Rectal smooth muscle tissue (tissue), 1 donor: Measurements from ENCODE around the gene BRD1.

ENCODE experiments used
- H3K27ac ChIP-seq: one replicate; pipeline ENCODE4 v1.7.0; 2013; ENCODE audit warnings: low read depth, low read length, inconsistent platforms
- H3K27me3 ChIP-seq: one replicate; pipeline ENCODE4 v1.7.0; 2013; ENCODE audit warnings: low read length; ENCODE audit not compliant: control insufficient read depth, insufficient read depth
- H3K36me3 ChIP-seq: one replicate; pipeline ENCODE4 v1.7.0; 2013; ENCODE audit warnings: low read length; ENCODE audit not compliant: control insufficient read depth, insufficient read depth
- H3K4me1 ChIP-seq: one replicate; pipeline ENCODE4 v1.7.0; 2013; ENCODE audit warnings: low read length; ENCODE audit not compliant: control insufficient read depth, insufficient read depth
- H3K4me3 ChIP-seq: one replicate; pipeline ENCODE4 v1.7.0; 2013; ENCODE audit warnings: low read length
- H3K9ac ChIP-seq: one replicate; pipeline ENCODE4 v1.7.0; 2013; ENCODE audit warnings: low read length

Gene BRD1

GRCh38 chr22:49760630-49761571, 66.8 kb downstream of the BRD1 start:
- no peaks in the 10 kb centered on the region for H3K27me3 ChIP-seq
- H3K36me3 ChIP-seq, result no peaks in the 10 kb centered on the region
- no peak overlapping the region for H3K4me3 ChIP-seq
- no peaks in the 10 kb centered on the region for H3K4me1 ChIP-seq
- H3K9ac ChIP-seq, result no peak overlapping the region
- H3K27ac ChIP-seq, result no peak overlapping the region

- Histone ChIP-seq H3K4me3 (no peak overlapping the region), H3K27ac (no peak overlapping the region), H3K36me3 (no peaks in the 10 kb centered on the region), H3K4me1 (no peaks in the 10 kb centered on the region), H3K27me3 (no peaks in the 10 kb centered on the region), H3K9ac (no peak overlapping the region)
These were observed 67.4 kb downstream of the BRD1 start for GRCh38 chr22:49760280-49760629.

GRCh38 chr22:49756676-49757075, 71.0 kb downstream of the BRD1 start:
- Histone ChIP-seq H3K4me3 (no peak overlapping the region), H3K9ac (no peak overlapping the region), H3K4me1 (no peaks in the 10 kb centered on the region), H3K27me3 (no peaks in the 10 kb centered on the region), H3K36me3 (no peaks in the 10 kb centered on the region), H3K27ac (no peak overlapping the region)

DNA sequence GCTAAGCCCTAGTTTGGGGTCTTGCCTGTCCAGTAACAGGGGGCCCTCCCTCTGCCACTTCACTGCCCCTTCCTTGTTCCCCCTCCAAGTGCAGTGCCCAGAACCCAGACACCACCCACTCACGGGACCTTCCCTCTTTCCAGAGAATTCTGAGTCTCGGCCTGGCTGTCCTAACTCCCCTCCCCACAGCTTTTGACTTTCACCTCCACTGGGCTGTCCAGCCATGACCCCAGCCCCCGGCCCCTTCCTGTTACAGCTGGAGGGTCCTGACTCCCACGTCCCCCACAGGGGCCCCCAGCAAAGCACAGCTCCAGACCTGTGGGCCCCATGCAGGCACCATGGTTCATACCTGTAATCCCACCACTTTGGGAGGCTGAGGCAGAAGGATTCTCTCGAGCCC, 71.5 kb downstream of the BRD1 start:
- Histone ChIP-seq H3K4me1 (no peaks in the 10 kb centered on the region), H3K27ac (no peak overlapping the region), H3K36me3 (no peaks in the 10 kb centered on the region), H3K27me3 (no peaks in the 10 kb centered on the region), H3K4me3 (no peak overlapping the region), H3K9ac (no peak overlapping the region)

DNA sequence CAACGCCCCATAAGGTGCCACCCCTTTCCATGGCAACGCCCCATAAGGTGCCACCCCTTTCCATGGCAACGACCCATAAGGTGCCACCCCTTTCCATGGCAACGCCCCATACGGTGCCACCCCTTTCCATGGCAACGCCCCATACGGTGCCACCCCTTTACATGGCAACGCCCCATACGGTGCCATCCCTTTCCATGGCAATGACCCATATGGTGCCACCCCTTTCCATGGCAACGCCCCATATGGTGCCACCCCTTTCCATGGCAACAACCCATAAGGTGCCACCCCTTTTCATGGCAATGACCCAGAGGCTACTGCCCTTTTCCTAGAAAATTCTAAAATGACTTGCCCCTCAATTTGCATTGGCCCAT, 72.1 kb downstream of the BRD1 start:
- Histone ChIP-seq H3K9ac (no peak overlapping the region), H3K27me3 (no peaks in the 10 kb centered on the region), H3K36me3 (no peaks in the 10 kb centered on the region), H3K4me3 (no peak overlapping the region), H3K27ac (no peak overlapping the region), H3K4me1 (no peaks in the 10 kb centered on the region)

DNA sequence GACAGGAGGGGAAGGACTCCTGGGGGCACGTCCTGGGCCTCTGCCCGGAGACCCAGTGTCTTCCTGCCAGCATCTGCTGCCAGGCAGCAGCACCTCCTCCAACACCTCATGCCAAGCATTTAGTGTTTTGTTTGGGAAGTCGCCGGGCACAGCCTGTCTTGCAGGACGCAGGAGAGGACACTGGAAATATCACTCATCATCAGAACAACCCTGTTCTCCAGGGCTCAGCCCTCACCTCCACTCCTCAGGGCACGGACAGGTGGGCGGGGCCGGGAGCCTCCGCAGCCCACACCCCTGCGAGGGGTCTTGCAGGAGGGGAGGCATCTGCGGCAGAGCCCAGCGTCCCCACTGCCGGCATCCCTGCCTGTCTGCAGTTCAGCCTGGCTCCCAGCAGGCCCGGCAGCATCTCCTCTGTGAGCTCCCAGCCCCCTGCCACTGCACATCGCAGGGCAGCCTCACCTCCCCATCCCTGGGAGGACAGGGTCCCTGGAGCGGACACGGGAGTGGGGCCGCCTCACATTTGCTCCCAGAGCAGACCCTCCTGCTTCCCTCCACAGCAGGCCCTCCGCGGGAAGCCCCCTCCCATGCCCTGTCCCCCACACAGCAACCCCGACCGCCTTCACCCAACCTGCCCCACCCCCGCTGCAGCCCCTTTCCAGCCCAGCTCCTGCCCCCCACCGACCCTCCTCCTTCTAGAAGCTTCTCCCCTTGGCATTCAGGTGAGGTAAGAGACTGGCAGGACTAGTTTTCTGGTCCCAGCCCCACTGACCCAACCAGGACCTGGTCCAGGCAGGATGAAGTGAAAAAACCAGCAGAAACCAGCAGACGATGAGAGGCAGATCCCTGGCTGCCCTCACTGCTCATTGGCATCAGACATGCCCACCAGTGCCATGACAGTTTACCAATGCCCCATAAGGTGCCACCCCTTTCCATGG, 72.7 kb downstream of the BRD1 start:
- Histone ChIP-seq H3K36me3 (no peaks in the 10 kb centered on the region), H3K27me3 (no peaks in the 10 kb centered on the region), H3K4me1 (no peaks in the 10 kb centered on the region), H3K4me3 (no peak overlapping the region), H3K9ac (no peak overlapping the region), H3K27ac (no peak overlapping the region)

- Histone ChIP-seq H3K36me3 (no peaks in the 10 kb centered on the region), H3K27me3 (no peaks in the 10 kb centered on the region), H3K27ac (no peak overlapping the region), H3K4me1 (no peaks in the 10 kb centered on the region), H3K9ac (no peak overlapping the region), H3K4me3 (no peak overlapping the region)
These were observed 73.5 kb downstream of the BRD1 start for GRCh38 chr22:49753961-49754695.

- Histone ChIP-seq H3K36me3 (no peaks in the 10 kb centered on the region), H3K27me3 (no peaks in the 10 kb centered on the region), H3K4me1 (no peaks in the 10 kb centered on the region), H3K27ac (no peak overlapping the region), H3K9ac (no peak overlapping the region), H3K4me3 (no peak overlapping the region)
These were observed 74.3 kb downstream of the BRD1 start for GRCh38 chr22:49753276-49753890.

GRCh38 chr22:49752598-49753091, 75.0 kb downstream of the BRD1 start:
- Histone ChIP-seq H3K4me1 (no peaks in the 10 kb centered on the region), H3K4me3 (no peak overlapping the region), H3K27me3 (no peaks in the 10 kb centered on the region), H3K9ac (no peak overlapping the region), H3K36me3 (no peaks in the 10 kb centered on the region), H3K27ac (no peak overlapping the region)

DNA sequence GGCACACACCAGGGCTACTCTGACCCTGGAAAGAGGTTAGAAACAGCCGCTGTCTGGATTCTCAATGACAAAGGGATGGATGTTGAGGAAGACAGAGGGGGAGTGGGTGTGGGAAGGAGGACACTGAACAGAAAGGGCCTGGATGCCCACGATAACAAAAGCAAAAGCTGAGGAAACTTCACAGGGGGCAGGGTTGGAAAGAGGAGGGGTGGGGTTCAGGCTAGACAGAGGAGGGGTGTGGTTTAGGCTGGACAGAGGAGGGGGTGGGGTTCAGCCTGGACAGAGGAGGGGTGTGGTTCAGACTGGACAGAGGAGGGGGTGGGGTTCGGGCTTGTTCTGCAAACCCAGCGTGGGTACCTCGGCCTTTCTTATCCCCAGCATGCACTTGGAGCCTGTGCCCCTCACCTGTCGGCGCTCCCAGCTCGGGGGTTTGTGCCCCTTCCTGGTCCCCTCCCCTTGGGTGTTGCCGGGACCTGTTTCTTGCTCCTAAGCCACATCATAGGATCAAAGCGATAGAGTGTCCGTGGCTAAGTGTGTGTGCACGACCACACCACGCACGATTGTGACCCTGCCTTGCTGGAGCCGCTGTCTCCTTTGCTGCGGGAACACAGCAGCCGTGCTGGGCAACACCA, 75.6 kb downstream of the BRD1 start:
- H3K9ac ChIP-seq, result no peak overlapping the region
- H3K36me3 ChIP-seq, result no peaks in the 10 kb centered on the region
- no peaks in the 10 kb centered on the region for H3K4me1 ChIP-seq
- H3K4me3 ChIP-seq, result no peak overlapping the region
- no peaks in the 10 kb centered on the region for H3K27me3 ChIP-seq
- no peak overlapping the region for H3K27ac ChIP-seq

DNA sequence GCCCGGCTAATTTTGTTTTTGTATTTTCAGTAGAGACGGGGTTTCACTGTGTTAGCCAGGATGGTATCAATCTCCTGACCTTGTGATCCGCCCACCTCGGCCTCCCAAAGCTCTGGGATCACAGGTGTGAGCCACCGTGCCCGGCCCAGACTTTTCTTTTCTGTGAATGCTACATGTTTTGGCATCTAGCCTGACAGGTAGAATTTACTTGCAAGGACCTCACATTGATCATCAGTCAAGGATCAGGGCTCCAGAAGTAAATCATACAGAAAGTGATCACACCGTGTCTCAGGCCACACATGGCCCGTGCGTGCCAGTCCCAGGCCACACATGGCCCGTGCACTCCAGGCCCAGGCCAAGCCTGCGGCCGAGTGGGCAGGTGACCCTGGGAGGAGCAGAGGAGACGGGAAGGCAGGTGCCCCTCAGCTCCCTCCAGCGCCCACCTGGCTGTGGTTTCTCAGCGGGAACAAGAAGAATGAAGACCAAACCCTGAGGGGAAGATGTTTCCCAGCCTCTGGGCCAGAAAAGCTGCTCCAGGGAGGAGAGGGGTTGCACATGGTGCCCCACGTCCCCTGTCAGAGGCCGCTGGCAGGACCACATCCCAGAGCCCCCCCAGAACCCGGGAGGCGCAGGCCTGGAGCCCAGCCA, 76.2 kb downstream of the BRD1 start:
- H3K27ac ChIP-seq, result no peak overlapping the region
- H3K36me3 ChIP-seq, result no peaks in the 10 kb centered on the region
- H3K27me3 ChIP-seq, result no peaks in the 10 kb centered on the region
- H3K9ac ChIP-seq, result no peak overlapping the region
- H3K4me3 ChIP-seq, result no peak overlapping the region
- no peaks in the 10 kb centered on the region for H3K4me1 ChIP-seq
